Activated naive CD4-positive, alpha-beta T cell treated with anti-CD3 and anti-CD28 coated beads, Interleukin-2, amount 50 U/mL, for 16 hours (primary cell): ENCODE results near the gene CREG2.

Experiments used
- DNase-seq: peaks from one replicate; pipeline ENCODE4 v3.0.0-alpha.2; 2020

Gene CREG2

GRCh38 chr2:101303688-101304087, 83.6 kb downstream of the CREG2 start:
- DNase-seq, result no peak

DNA sequence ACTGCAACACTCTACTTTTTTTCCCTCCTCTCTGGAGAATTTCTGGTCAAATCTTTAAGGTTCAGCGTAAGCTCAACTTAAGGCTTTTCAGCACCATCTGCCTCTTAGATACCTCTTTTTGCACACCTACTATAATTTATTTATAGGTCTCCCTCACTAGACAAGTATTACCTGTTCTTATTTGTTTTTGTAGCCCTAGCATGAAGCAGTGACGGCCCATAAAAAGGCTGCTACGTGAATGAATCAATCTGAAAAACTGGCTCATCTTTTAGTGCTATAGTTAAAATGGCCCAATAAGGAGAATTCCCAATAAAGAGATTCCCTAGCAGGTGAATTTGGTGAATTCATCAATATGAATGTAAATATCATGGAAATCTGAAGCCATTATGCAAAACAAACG, 85.3 kb downstream of the CREG2 start:
- DNase-seq, result no peak

DNA sequence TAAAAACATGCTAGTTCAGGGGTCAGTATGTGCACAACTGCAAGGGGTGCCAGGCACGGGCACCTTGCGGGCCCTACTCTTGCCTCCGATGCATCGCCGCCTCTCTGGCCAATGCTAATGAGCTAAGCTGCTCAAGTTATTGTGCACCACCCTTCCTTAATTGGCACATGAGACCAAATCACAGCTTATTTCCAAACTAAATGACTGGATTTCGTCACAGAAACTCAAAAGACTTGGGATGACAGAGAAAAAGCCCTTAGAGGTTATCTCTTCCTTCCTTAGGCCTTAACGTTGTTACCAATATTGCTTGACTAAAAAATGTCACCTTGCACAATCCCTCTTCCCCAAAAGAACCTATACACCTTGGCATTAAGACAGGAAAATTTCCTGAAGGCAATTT, 86.5 kb downstream of the CREG2 start:
- DNase-seq, result no peak

DNA sequence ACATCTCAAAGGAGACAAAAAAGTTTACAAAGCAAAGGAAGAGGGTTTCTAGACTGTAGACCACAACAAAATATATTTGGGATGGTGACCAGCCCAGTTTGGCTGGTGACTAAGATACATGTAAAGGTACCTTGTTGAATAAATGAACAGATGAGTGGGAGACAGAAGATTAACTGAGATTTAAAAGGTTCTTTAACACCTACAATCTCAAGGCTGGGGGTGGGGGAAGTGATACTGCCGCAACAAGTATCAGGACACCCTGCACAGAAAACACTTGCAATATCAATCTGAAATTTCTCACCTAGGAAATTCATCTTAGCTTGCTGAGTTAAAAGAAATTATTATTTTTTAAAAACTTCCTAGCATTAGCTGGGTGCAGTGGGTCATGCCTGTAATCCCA, 87.1 kb downstream of the CREG2 start:
- DNase-seq, result peak; percentile 53

GRCh38 chr2:101299604-101300003, 87.7 kb downstream of the CREG2 start:
- DNase-seq, result no peak

GRCh38 chr2:101297383-101297782, 89.9 kb downstream of the CREG2 start:
- DNase-seq, result no peak

GRCh38 chr2:101296371-101296770, 90.9 kb downstream of the CREG2 start:
- DNase-seq, result no peak

DNA sequence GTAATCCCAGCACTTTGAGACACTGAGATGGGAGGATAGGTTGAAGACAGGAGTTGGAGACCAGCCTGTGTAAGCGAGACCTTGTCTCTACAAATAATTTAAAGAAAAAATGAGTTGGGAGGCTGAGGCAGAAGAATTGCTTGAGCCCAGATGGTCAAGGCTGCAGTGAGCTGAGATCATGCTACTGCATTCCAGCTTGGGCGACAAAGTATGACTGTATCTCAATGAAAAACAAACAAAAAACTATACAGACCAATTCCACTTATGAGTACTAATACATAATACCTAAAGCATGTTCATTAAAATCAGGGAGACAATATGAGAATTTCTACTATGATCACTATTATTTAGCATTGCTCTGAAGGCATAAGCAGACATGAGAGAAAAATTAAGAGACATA, 91.4 kb downstream of the CREG2 start:
- DNase-seq, result no peak
